ENCODE data around the gene DNAI1. TPM values are rescaled to one million over a fixed set of nuclear protein-coding genes. Genes with fewer than 3 reads are reported as not detected.
"Not testable (repeated sequence)": the region's sequence is repeated elsewhere in the genome, so short reads cannot be mapped to it uniquely, and the experiment has no call there.

The DNAI1 gene
- total RNA-seq, 2 experiments from 2014 or later: not detected

GRCh38 chr9:34437926-34438307 lies 20.7 kb upstream of the DNAI1 start:
- not testable (repeated sequence) for H3K36me3 Mint-ChIP-seq; ATAC-seq; H3K27me3 Mint-ChIP-seq; H3K4me3 Mint-ChIP-seq; H3K4me1 Mint-ChIP-seq; H3K9me3 Mint-ChIP-seq (ENCODE audit: low read depth); H3K27ac Mint-ChIP-seq; DNase-seq
- CTCF ChIA-PET: interaction anchor here (1.0 to 2.3 kb wide), 6 partner anchors 9 to 166 kb away, joined by 3 to 13 read pairs (median 4); no protein-coding TSS in a partner anchor

- ATAC-seq; H3K4me3 Mint-ChIP-seq; H3K9me3 Mint-ChIP-seq (ENCODE audit: low read depth); H3K27ac Mint-ChIP-seq; H3K4me1 Mint-ChIP-seq; H3K36me3 Mint-ChIP-seq; H3K27me3 Mint-ChIP-seq; DNase-seq: not testable (repeated sequence)
- CTCF ChIA-PET: interaction anchor here (0.9 to 1.4 kb wide), 7 partner anchors 9 to 166 kb away, joined by 3 to 4 read pairs (median 4); no protein-coding TSS in a partner anchor
Observed at GRCh38 chr9:34438465-34438864, 20.1 kb upstream of the DNAI1 start.

- H3K36me3 Mint-ChIP-seq: no peaks in the 10 kb centered on the region
- no peak overlapping the region for H3K27ac Mint-ChIP-seq
- peaks cover 7% of the 10 kb centered on the region for H3K4me1 Mint-ChIP-seq
- H3K9me3 Mint-ChIP-seq (ENCODE audit: low read depth): no peaks in the 10 kb centered on the region
- DNase-seq: no peak
- ATAC-seq: no peak
- no peaks in the 10 kb centered on the region for H3K27me3 Mint-ChIP-seq
- CTCF ChIA-PET: interaction anchor here (1.1 to 1.4 kb wide), 7 partner anchors 11 to 151 kb away, joined by 3 to 5 read pairs (median 4); no protein-coding TSS in a partner anchor
- no peak overlapping the region for H3K4me3 Mint-ChIP-seq
Observed at GRCh38 chr9:34440017-34440416, 18.6 kb upstream of the DNAI1 start.

GRCh38 chr9:34442770-34443169 lies 15.8 kb upstream of the DNAI1 start:
- no peaks in the 10 kb centered on the region for H3K36me3 Mint-ChIP-seq
- no peaks in the 10 kb centered on the region for H3K9me3 Mint-ChIP-seq (ENCODE audit: low read depth)
- DNase-seq: no peak
- no peaks in the 10 kb centered on the region for H3K27me3 Mint-ChIP-seq
- H3K4me3 Mint-ChIP-seq: no peak overlapping the region
- H3K4me1 Mint-ChIP-seq: peaks cover 7% of the 10 kb centered on the region
- CTCF ChIA-PET: interaction anchor here (0.5 kb wide), 1 partner anchor 27 kb away, joined by 3 read pairs; no protein-coding TSS in a partner anchor
- H3K27ac Mint-ChIP-seq: no peak overlapping the region
- ATAC-seq: no peak

GRCh38 chr9:34443533-34443932 lies 15.1 kb upstream of the DNAI1 start:
- DNase-seq (no peak), ATAC-seq (no peak)
- peaks cover 7% of the 10 kb centered on the region for H3K4me1 Mint-ChIP-seq
- no peaks in the 10 kb centered on the region for H3K27me3 Mint-ChIP-seq
- no peak overlapping the region for H3K4me3 Mint-ChIP-seq
- H3K36me3 Mint-ChIP-seq: no peaks in the 10 kb centered on the region
- no peaks in the 10 kb centered on the region for H3K9me3 Mint-ChIP-seq (ENCODE audit: low read depth)
- no peak overlapping the region for H3K27ac Mint-ChIP-seq
- CTCF ChIA-PET: interaction anchor here (0.5 to 1.0 kb wide), 2 partner anchors 13 to 26 kb away, joined by 3 read pairs; no protein-coding TSS in a partner anchor

- H3K27me3 Mint-ChIP-seq: no peaks in the 10 kb centered on the region
- no peaks in the 10 kb centered on the region for H3K36me3 Mint-ChIP-seq
- ATAC-seq (no peak), DNase-seq (no peak)
- CTCF ChIA-PET: interaction anchor here (1.0 kb wide), 1 partner anchor 13 kb away, joined by 3 read pairs; no protein-coding TSS in a partner anchor
- no peak overlapping the region for H3K4me3 Mint-ChIP-seq
- peaks cover 7% of the 10 kb centered on the region for H3K4me1 Mint-ChIP-seq
- H3K9me3 Mint-ChIP-seq (ENCODE audit: low read depth): no peaks in the 10 kb centered on the region
- no peak overlapping the region for H3K27ac Mint-ChIP-seq
Observed at GRCh38 chr9:34443976-34444375, 14.6 kb upstream of the DNAI1 start.

- H3K4me1 Mint-ChIP-seq: peaks cover 10% of the 10 kb centered on the region
- ATAC-seq (no peak), DNase-seq (no peak)
- H3K27me3 Mint-ChIP-seq: no peaks in the 10 kb centered on the region
- no peaks in the 10 kb centered on the region for H3K9me3 Mint-ChIP-seq (ENCODE audit: low read depth)
- CTCF ChIA-PET: interaction anchor here (0.6 to 1.5 kb wide), 5 partner anchors 8 to 162 kb away, joined by 3 to 4 read pairs (median 3); no protein-coding TSS in a partner anchor
- H3K36me3 Mint-ChIP-seq: no peaks in the 10 kb centered on the region
- no peak overlapping the region for H3K4me3 Mint-ChIP-seq
- H3K27ac Mint-ChIP-seq: no peak overlapping the region
Observed at GRCh38 chr9:34446468-34446891, 12.1 kb upstream of the DNAI1 start.

- H3K36me3 Mint-ChIP-seq: no peaks in the 10 kb centered on the region
- no peak overlapping the region for H3K4me3 Mint-ChIP-seq
- H3K27me3 Mint-ChIP-seq: no peaks in the 10 kb centered on the region
- no peaks in the 10 kb centered on the region for H3K9me3 Mint-ChIP-seq (ENCODE audit: low read depth)
- DNase-seq (no peak), ATAC-seq (no peak)
- CTCF ChIA-PET: interaction anchor here (1.0 to 1.5 kb wide), 4 partner anchors 9 to 145 kb away, joined by 3 to 4 read pairs (median 4); no protein-coding TSS in a partner anchor
- H3K27ac Mint-ChIP-seq: no peak overlapping the region
- peaks cover 14% of the 10 kb centered on the region for H3K4me1 Mint-ChIP-seq
Observed at GRCh38 chr9:34446951-34447350, 11.7 kb upstream of the DNAI1 start.

- ATAC-seq (no peak), DNase-seq (no peak)
- Mint-ChIP-seq H3K27me3 (no peaks in the 10 kb centered on the region), H3K4me3 (no peak overlapping the region), H3K36me3 (no peaks in the 10 kb centered on the region), H3K27ac (no peak overlapping the region), H3K4me1 (peaks cover 44% of the 10 kb centered on the region), H3K9me3 (ENCODE audit: low read depth) (no peaks in the 10 kb centered on the region)
- CTCF ChIA-PET: interaction anchor here (1.2 to 1.4 kb wide), 4 partner anchors 11 to 141 kb away, joined by 4 to 5 read pairs (median 5); no protein-coding TSS in a partner anchor
Observed at GRCh38 chr9:34450644-34451043, 8.0 kb upstream of the DNAI1 start.

GRCh38 chr9:34451135-34451534 lies 7.5 kb upstream of the DNAI1 start:
- Mint-ChIP-seq H3K27me3 (no peaks in the 10 kb centered on the region), H3K36me3 (no peaks in the 10 kb centered on the region), H3K9me3 (ENCODE audit: low read depth) (no peaks in the 10 kb centered on the region), H3K4me3 (peak overlapping the region; percentile 4), H3K27ac (peak overlapping the region; percentile 50), H3K4me1 (peaks cover 48% of the 10 kb centered on the region)
- CTCF ChIA-PET: interaction anchor here (1.2 to 1.4 kb wide), 4 partner anchors 12 to 141 kb away, joined by 4 to 5 read pairs (median 5); no protein-coding TSS in a partner anchor
- peak; percentile 14 for ATAC-seq
- DNase-seq: no peak

GRCh38 chr9:34451545-34451944 lies 7.1 kb upstream of the DNAI1 start:
- Mint-ChIP-seq H3K4me3 (peak overlapping the region; percentile 4), H3K27ac (peak overlapping the region; percentile 50), H3K36me3 (no peaks in the 10 kb centered on the region), H3K4me1 (peaks cover 52% of the 10 kb centered on the region), H3K27me3 (no peaks in the 10 kb centered on the region), H3K9me3 (ENCODE audit: low read depth) (no peaks in the 10 kb centered on the region)
- DNase-seq (peak; percentile 85), ATAC-seq (peak; percentile 92)
- CTCF ChIA-PET: interaction anchor here (1.2 to 1.4 kb wide), 4 partner anchors 12 to 140 kb away, joined by 4 to 5 read pairs (median 5); no protein-coding TSS in a partner anchor

- CTCF ChIA-PET: no interaction called here
- H3K27ac Mint-ChIP-seq: no peak overlapping the region
- H3K9me3 Mint-ChIP-seq (ENCODE audit: low read depth): no peaks in the 10 kb centered on the region
- peaks cover 62% of the 10 kb centered on the region for H3K4me1 Mint-ChIP-seq
- no peak for DNase-seq
- no peak for ATAC-seq
- no peaks in the 10 kb centered on the region for H3K27me3 Mint-ChIP-seq
- H3K36me3 Mint-ChIP-seq: no peaks in the 10 kb centered on the region
- no peak overlapping the region for H3K4me3 Mint-ChIP-seq
Observed at GRCh38 chr9:34452568-34452967, 6.0 kb upstream of the DNAI1 start.

GRCh38 chr9:34454571-34455065 lies 4.0 kb upstream of the DNAI1 start:
- CTCF ChIA-PET: interaction anchor here (1.0 to 1.4 kb wide), 4 partner anchors 9 to 46 kb away, joined by 3 to 4 read pairs (median 3); no protein-coding TSS in a partner anchor
- H3K27me3 Mint-ChIP-seq: peaks cover 1% of the 10 kb centered on the region
- H3K4me3 Mint-ChIP-seq: no peak overlapping the region
- H3K4me1 Mint-ChIP-seq: peaks cover 74% of the 10 kb centered on the region
- H3K36me3 Mint-ChIP-seq: no peaks in the 10 kb centered on the region
- ATAC-seq (no peak), DNase-seq (peak; percentile 62)
- no peaks in the 10 kb centered on the region for H3K9me3 Mint-ChIP-seq (ENCODE audit: low read depth)
- H3K27ac Mint-ChIP-seq: no peak overlapping the region

- H3K27ac Mint-ChIP-seq: peak overlapping the region; percentile 52
- H3K36me3 Mint-ChIP-seq: no peaks in the 10 kb centered on the region
- CTCF ChIA-PET: interaction anchor here (1.0 to 1.4 kb wide), 4 partner anchors 44 to 245 kb away, joined by 3 to 4 read pairs (median 4); no protein-coding TSS in a partner anchor
- DNase-seq (no peak), ATAC-seq (no peak)
- peaks cover 74% of the 10 kb centered on the region for H3K4me1 Mint-ChIP-seq
- no peaks in the 10 kb centered on the region for H3K9me3 Mint-ChIP-seq (ENCODE audit: low read depth)
- H3K4me3 Mint-ChIP-seq: peak overlapping the region; percentile 86
- peaks cover 6% of the 10 kb centered on the region for H3K27me3 Mint-ChIP-seq
Observed at GRCh38 chr9:34456151-34456550, 2.5 kb upstream of the DNAI1 start.
